H9 (cell line): ENCODE measurements around the gene TTC14. TPM values are rescaled to one million over a fixed set of nuclear protein-coding genes. Genes with fewer than 3 reads are reported as not detected.

Experiments
- DNase-seq: peaks from one replicate; pipeline ENCODE4 v3.0.0-alpha.2; 2017
- H2AFZ ChIP-seq: one replicate; pipeline ENCODE4 v1.6.1; 2013; ENCODE audit warnings: mild to moderate bottlenecking, low read length, control low read depth, moderate library complexity
- H2AK5ac ChIP-seq: 2 replicates; pipeline ENCODE4 v1.6.1; 2013; ENCODE audit warnings: low read length, control low read depth, mixed read lengths; ENCODE audit not compliant: insufficient read length
- H2BK120ac ChIP-seq: one replicate; pipeline ENCODE4 v1.6.1; 2013; ENCODE audit warnings: low read depth, mild to moderate bottlenecking, low read length, control low read depth, inconsistent platforms; ENCODE audit not compliant: poor library complexity, severe bottlenecking
- H2BK12ac ChIP-seq: 2 replicates; pipeline ENCODE4 v1.6.1; 2013; ENCODE audit warnings: low read length, control low read depth, mixed read lengths, low read depth; ENCODE audit not compliant: insufficient read length
- H2BK15ac ChIP-seq: 2 replicates; pipeline ENCODE4 v1.6.1; 2013; ENCODE audit warnings: low read depth, low read length, control low read depth
- H2BK20ac ChIP-seq: one replicate; pipeline ENCODE4 v1.6.1; 2013; ENCODE audit warnings: low read depth, mild to moderate bottlenecking, low read length, control low read depth, inconsistent platforms; ENCODE audit not compliant: poor library complexity, severe bottlenecking
- H2BK5ac ChIP-seq: 2 replicates; pipeline ENCODE4 v1.6.1; 2013; ENCODE audit warnings: low read length, control low read depth, mixed read lengths; ENCODE audit not compliant: insufficient read length
- H3K14ac ChIP-seq: 2 replicates; pipeline ENCODE4 v1.6.1; 2013; ENCODE audit warnings: low read length, control low read depth; ENCODE audit not compliant: insufficient read depth
- H3K18ac ChIP-seq: 2 replicates; pipeline ENCODE4 v1.6.1; 2013; ENCODE audit warnings: low read depth, mild to moderate bottlenecking, mixed read lengths, low read length, control low read depth; ENCODE audit not compliant: insufficient read length
- H3K23ac ChIP-seq: 2 replicates; pipeline ENCODE4 v1.6.1; 2013; ENCODE audit warnings: low read length, control low read depth, mixed read lengths, low read depth; ENCODE audit not compliant: insufficient read length
- H3K23me2 ChIP-seq: 2 replicates; pipeline ENCODE4 v1.6.1; 2013; ENCODE audit warnings: low read depth, mild to moderate bottlenecking, mixed read lengths, low read length, control low read depth; ENCODE audit not compliant: insufficient read length, poor library complexity, severe bottlenecking
- H3K27ac ChIP-seq: 2 replicates; pipeline ENCODE4 v1.5.1; 2013; ENCODE audit warnings: low read length, control low read depth, mixed read lengths, low read depth; ENCODE audit not compliant: insufficient read length
- H3K27me3 ChIP-seq: 2 replicates; pipeline ENCODE4 v1.6.1; 2013; ENCODE audit warnings: low read length, control low read depth, inconsistent platforms; ENCODE audit not compliant: insufficient read depth
- H3K4ac ChIP-seq: 2 replicates; pipeline ENCODE4 v1.6.1; 2013; ENCODE audit warnings: low read depth, mild to moderate bottlenecking, control low read depth, inconsistent platforms, low read length, moderate library complexity
- H3K4me1 ChIP-seq: 2 replicates; pipeline ENCODE4 v1.6.1; 2013; ENCODE audit warnings: low read length, control low read depth, inconsistent platforms; ENCODE audit not compliant: insufficient read depth
- H3K4me2 ChIP-seq: 2 replicates; pipeline ENCODE4 v1.6.1; 2013; ENCODE audit warnings: low read length, control low read depth, mixed read lengths; ENCODE audit not compliant: insufficient read length, insufficient read depth
- H3K56ac ChIP-seq: 2 replicates; pipeline ENCODE4 v1.6.1; 2013; ENCODE audit warnings: low read depth, mild to moderate bottlenecking, mixed read lengths, low read length, control low read depth; ENCODE audit not compliant: insufficient read length
- H3K79me1 ChIP-seq: 2 replicates; pipeline ENCODE4 v1.6.1; 2013; ENCODE audit warnings: low read depth, mild to moderate bottlenecking, moderate library complexity, low read length, control low read depth, inconsistent platforms; ENCODE audit not compliant: insufficient read depth, poor library complexity, severe bottlenecking
- H3K79me2 ChIP-seq: 2 replicates; pipeline ENCODE4 v1.6.1; 2013; ENCODE audit warnings: low read length, control low read depth, inconsistent platforms; ENCODE audit not compliant: insufficient read depth
- H3K9ac ChIP-seq: 2 replicates; pipeline ENCODE4 v1.6.1; 2013; ENCODE audit warnings: low read length, control low read depth, mixed read lengths; ENCODE audit not compliant: insufficient read length; ENCODE audit errors: extremely low read depth
- H3K9me3 ChIP-seq: one replicate; pipeline ENCODE4 v1.6.1; 2013; ENCODE audit warnings: low read depth, low read length, inconsistent platforms; ENCODE audit not compliant: control insufficient read depth
- H3T11ph ChIP-seq: one replicate; pipeline ENCODE4 v1.6.1; 2013; ENCODE audit warnings: mild to moderate bottlenecking, low read length, control low read depth, inconsistent platforms
- H4K20me1 ChIP-seq: one replicate; pipeline ENCODE4 v1.6.1; 2013; ENCODE audit not compliant: control insufficient read depth, insufficient read length, insufficient read depth
- H4K5ac ChIP-seq: 2 replicates; pipeline ENCODE4 v1.6.1; 2013; ENCODE audit warnings: low read depth, mild to moderate bottlenecking, mixed read lengths, low read length, control low read depth; ENCODE audit not compliant: insufficient read length
- H4K8ac ChIP-seq: replicated peaks from 2 replicates; pipeline ENCODE4 v1.6.1; 2013; ENCODE audit warnings: low read length, control low read depth, mixed read lengths, low read depth; ENCODE audit not compliant: insufficient read length
- H4K91ac ChIP-seq: 2 replicates; pipeline ENCODE4 v1.6.1; 2013; ENCODE audit warnings: low read depth, mild to moderate bottlenecking, moderate library complexity, mixed read lengths, low read length, control low read depth; ENCODE audit not compliant: insufficient read length
- H3K27ac Mint-ChIP-seq, 3 experiments: 2 replicates in 2 of 3; 3 replicates in 1 of 3; pipeline ENCODE4 v1.8.0; 2020 to 2021; ENCODE audit warnings: mixed read lengths in 3 of 3, mild to moderate bottlenecking in 1 of 3, moderate library complexity in 1 of 3
- H3K27me3 Mint-ChIP-seq: 2 replicates; pipeline ENCODE4 v1.8.0; 2021; ENCODE audit warnings: low read depth, mild to moderate bottlenecking, moderate library complexity, mixed read lengths
- H3K36me3 Mint-ChIP-seq, 3 experiments: 2 replicates in 2 of 3; 3 replicates in 1 of 3; pipeline ENCODE4 v1.8.0; 2020 to 2021; ENCODE audit warnings: low read depth in 3 of 3, mixed read lengths in 3 of 3; ENCODE audit not compliant: insufficient read depth in 1 of 3
- H3K4me1 Mint-ChIP-seq, 2 experiments: 2 replicates each; pipeline ENCODE4 v1.8.0; 2020; ENCODE audit warnings: mixed read lengths in 2 of 2
- H3K4me3 Mint-ChIP-seq, 2 experiments: 2 replicates in 1 of 2; 3 replicates in 1 of 2; pipeline ENCODE4 v1.8.0; 2020 to 2021; ENCODE audit warnings: mild to moderate bottlenecking in 2 of 2, mixed read lengths in 2 of 2, moderate library complexity in 1 of 2
- H3K9me3 Mint-ChIP-seq, 2 experiments: 2 replicates in 1 of 2; 3 replicates in 1 of 2; pipeline ENCODE4 v1.8.0; 2020; ENCODE audit warnings: mild to moderate bottlenecking in 2 of 2, mixed read lengths in 2 of 2, moderate library complexity in 1 of 2
- CTCF ChIP-seq: fragments of 200-600 bp; sonication (generic); conservative IDR thresholded peaks from 3 replicates; pipeline ENCODE4 v1.8.0; 2021; ENCODE audit warnings: antibody characterized with exemption, mild to moderate bottlenecking
- WGBS: extraction: QIAGEN DNeasy Blood & Tissue Kit; methylation state at CpG from one replicate; pipeline ENCODE4 v1.1.7; 2013; ENCODE audit warnings: missing lambda C conversion rate, low lambda C conversion rate, mixed read lengths; ENCODE audit not compliant: insufficient read length; ENCODE audit errors: extremely low coverage; 5-methylcytosine and 5-hydroxymethylcytosine counted together
- total RNA-seq: library from RNA; stranded (reverse); gene quantifications from 2 replicates; pipeline ENCODE4 v1.2.1, GENCODE V29; 2021

TTC14 gene
- total RNA-seq, 1 experiment from 2014 or later = 28.4 TPM

- H3K4me3 Mint-ChIP-seq = no peak overlapping the region
- H3K27me3 ChIP-seq = no peaks in the 10 kb centered on the region
- H3K79me2 ChIP-seq = no peaks in the 10 kb centered on the region
- no peak overlapping the region for H3K4ac ChIP-seq
- H4K91ac ChIP-seq = no peak overlapping the region
- H3K18ac ChIP-seq = no peak overlapping the region
- H2AFZ ChIP-seq = no peak overlapping the region
- WGBS = no CpG with 5 or more reads among the region's 1 CpG
- H4K5ac ChIP-seq = no peak overlapping the region
- no peak overlapping the region for H3K14ac ChIP-seq
- peaks cover 37% of the 10 kb centered on the region for H3K27me3 Mint-ChIP-seq
- H3K56ac ChIP-seq = no peak overlapping the region
- no peak overlapping the region for H3K27ac ChIP-seq
- no peaks in the 10 kb centered on the region for H3K9me3 ChIP-seq
- no peak overlapping the region for H2BK12ac ChIP-seq
- H2BK120ac ChIP-seq = no peak overlapping the region
- DNase-seq = no peak
- H3K9me3 Mint-ChIP-seq = no peaks in the 10 kb centered on the region
- H2AK5ac ChIP-seq = no peak overlapping the region
- H3K79me1 ChIP-seq = no peaks in the 10 kb centered on the region
- no peak overlapping the region for H3K27ac Mint-ChIP-seq
- H3K4me1 Mint-ChIP-seq = no peaks in the 10 kb centered on the region
- H4K20me1 ChIP-seq = no peaks in the 10 kb centered on the region
- no peak overlapping the region for H3K9ac ChIP-seq
- no peak overlapping the region for H4K8ac ChIP-seq
- H3T11ph ChIP-seq = no peak overlapping the region
- no peak for TF ChIP-seq CTCF
- no peak overlapping the region for H3K4me2 ChIP-seq
- no peak overlapping the region for H2BK15ac ChIP-seq
- H2BK5ac ChIP-seq = no peak overlapping the region
- H3K36me3 Mint-ChIP-seq = no peaks in the 10 kb centered on the region
- no peaks in the 10 kb centered on the region for H3K23me2 ChIP-seq
- no peaks in the 10 kb centered on the region for H3K4me1 ChIP-seq
- no peak overlapping the region for H3K23ac ChIP-seq
- no peak overlapping the region for H2BK20ac ChIP-seq
These were observed 6.4 kb upstream of the TTC14 start for GRCh38 chr3:180595559-180595935.
